A549 (cell line): ENCODE measurements around the gene CCL1.

Experiments
- CHD4 ChIP-seq: fragments of 200-600 bp; sonication (generic); IDR thresholded peaks from 2 replicates; pipeline ENCODE4 v1.6.1; 2016; ENCODE audit warnings: antibody characterized with exemption, mild to moderate bottlenecking, borderline replicate concordance
- CTCF ChIP-seq: fragments of >200 bp; sonication (Bioruptor Twin); formaldehyde crosslinking; IDR thresholded peaks from 3 replicates; pipeline ENCODE4 v1.5.1; 2016
- KDM5A ChIP-seq: fragments of 200-600 bp; sonication (generic); IDR thresholded peaks from 2 replicates; pipeline ENCODE4 v1.6.1; 2016; ENCODE audit warnings: antibody characterized with exemption, mild to moderate bottlenecking
- POLR2A ChIP-seq: IDR thresholded peaks from 2 replicates; pipeline ENCODE4 v1.6.1; 2012; ENCODE audit warnings: mild to moderate bottlenecking, low read length
- REST ChIP-seq: fragments of 200-600 bp; sonication (generic); IDR thresholded peaks from 2 replicates; pipeline ENCODE4 v1.6.1; 2016; ENCODE audit warnings: antibody characterized with exemption, mild to moderate bottlenecking, moderate library complexity

- TF ChIP-seq KDM5A (no peak), CTCF (no peak), POLR2A (no peak), CHD4 (no peak), REST (no peak)
Measured at GRCh38 chr17:34339138-34339770, 23.8 kb downstream of the CCL1 start.
